ENCODE results near the gene MSH3.

Gene MSH3

DNA sequence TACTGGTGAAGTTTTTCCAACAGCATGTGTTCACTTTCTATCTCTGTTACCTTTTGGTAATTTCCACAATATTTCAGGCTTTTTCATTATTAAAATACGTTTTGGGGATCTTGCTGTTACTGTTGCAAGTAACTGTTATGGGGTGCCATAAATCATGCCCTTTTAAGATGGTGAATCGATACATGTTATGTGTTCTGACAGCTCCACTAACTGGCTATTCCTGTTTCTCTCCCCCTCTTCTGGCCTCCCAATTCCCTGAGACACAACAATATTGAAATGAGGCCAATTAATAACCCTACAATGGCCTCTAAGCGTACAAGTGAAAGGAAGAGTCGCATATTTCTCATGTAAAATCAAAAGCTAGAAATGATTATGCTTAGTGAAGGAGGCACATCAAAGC, 13.1 kb upstream of the MSH3 start:
- H3K79me2 ChIP-seq (ENCODE audit: low read length) = no peaks in the 10 kb centered on the region
- no peaks in the 10 kb centered on the region for H3K27me3 ChIP-seq (ENCODE audit: low read depth, low read length)
- no peak overlapping the region for H3K4me2 ChIP-seq (ENCODE audit: low read length)
- no peak overlapping the region for H3K27ac ChIP-seq (ENCODE audit: low read length)
- no peak overlapping the region for H2AFZ ChIP-seq (ENCODE audit: low read depth, low read length)
- H3K4me3 ChIP-seq (ENCODE audit: low read length) = no peak overlapping the region
- no peak overlapping the region for H3K9ac ChIP-seq (ENCODE audit: low read length)
- H4K20me1 ChIP-seq (ENCODE audit: insufficient read depth, low read length) = no peaks in the 10 kb centered on the region
- TF ChIP-seq EZH2phosphoT487 (IDR thresholded peaks at IDR 0.05; ENCODE audit: low read depth) = no peak
- TF ChIP-seq, protein P1, sequence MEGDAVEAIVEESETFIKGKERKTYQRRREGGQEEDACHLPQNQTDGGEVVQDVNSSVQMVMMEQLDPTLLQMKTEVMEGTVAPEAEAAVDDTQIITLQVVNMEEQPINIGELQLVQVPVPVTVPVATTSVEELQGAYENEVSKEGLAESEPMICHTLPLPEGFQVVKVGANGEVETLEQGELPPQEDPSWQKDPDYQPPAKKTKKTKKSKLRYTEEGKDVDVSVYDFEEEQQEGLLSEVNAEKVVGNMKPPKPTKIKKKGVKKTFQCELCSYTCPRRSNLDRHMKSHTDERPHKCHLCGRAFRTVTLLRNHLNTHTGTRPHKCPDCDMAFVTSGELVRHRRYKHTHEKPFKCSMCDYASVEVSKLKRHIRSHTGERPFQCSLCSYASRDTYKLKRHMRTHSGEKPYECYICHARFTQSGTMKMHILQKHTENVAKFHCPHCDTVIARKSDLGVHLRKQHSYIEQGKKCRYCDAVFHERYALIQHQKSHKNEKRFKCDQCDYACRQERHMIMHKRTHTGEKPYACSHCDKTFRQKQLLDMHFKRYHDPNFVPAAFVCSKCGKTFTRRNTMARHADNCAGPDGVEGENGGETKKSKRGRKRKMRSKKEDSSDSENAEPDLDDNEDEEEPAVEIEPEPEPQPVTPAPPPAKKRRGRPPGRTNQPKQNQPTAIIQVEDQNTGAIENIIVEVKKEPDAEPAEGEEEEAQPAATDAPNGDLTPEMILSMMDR (IDR thresholded peaks at IDR 0.05; ENCODE audit: low read depth, low read length) = no peak
- H3K36me3 ChIP-seq (replicated peaks; ENCODE audit: low read depth, low read length) = peaks cover 24% of the 10 kb centered on the region
- no peaks in the 10 kb centered on the region for H3K4me1 ChIP-seq (ENCODE audit: low read length)
- no peaks in the 10 kb centered on the region for H3K9me3 ChIP-seq (ENCODE audit: insufficient read depth, low read length)

DNA sequence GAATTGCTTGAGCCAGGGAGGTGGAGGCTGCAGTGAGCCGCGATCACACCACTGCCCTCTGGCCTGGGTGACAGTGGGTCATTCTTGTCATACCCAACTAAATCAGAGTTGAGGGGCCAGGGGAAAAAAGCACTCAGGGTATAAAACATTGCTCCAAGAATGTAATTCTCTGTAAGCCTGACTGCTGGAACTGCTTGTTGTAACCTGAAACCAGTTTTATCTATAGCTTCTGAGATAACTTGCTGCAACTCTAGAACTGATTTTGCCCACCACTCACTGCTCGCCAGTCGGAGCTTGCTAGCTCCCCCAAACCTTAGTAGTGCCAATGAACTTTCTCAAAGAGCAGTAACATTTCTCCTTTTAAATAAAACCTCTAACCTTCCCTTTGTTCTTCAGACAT, 9.6 kb upstream of the MSH3 start:
- H3K4me3 ChIP-seq (ENCODE audit: low read length) = no peak overlapping the region
- H3K79me2 ChIP-seq (ENCODE audit: low read length) = no peaks in the 10 kb centered on the region
- peaks cover 30% of the 10 kb centered on the region for H3K36me3 ChIP-seq (replicated peaks; ENCODE audit: low read depth, low read length)
- no peak for TF ChIP-seq EZH2phosphoT487 (IDR thresholded peaks at IDR 0.05; ENCODE audit: low read depth)
- TF ChIP-seq, protein P1 (IDR thresholded peaks at IDR 0.05; ENCODE audit: low read depth, low read length) = no peak
- H3K4me1 ChIP-seq (ENCODE audit: low read length) = no peaks in the 10 kb centered on the region
- no peak overlapping the region for H2AFZ ChIP-seq (ENCODE audit: low read depth, low read length)
- no peak overlapping the region for H3K27ac ChIP-seq (ENCODE audit: low read length)
- H3K9ac ChIP-seq (ENCODE audit: low read length) = no peak overlapping the region
- no peaks in the 10 kb centered on the region for H3K27me3 ChIP-seq (ENCODE audit: low read depth, low read length)
- H4K20me1 ChIP-seq (ENCODE audit: insufficient read depth, low read length) = no peaks in the 10 kb centered on the region
- no peak overlapping the region for H3K4me2 ChIP-seq (ENCODE audit: low read length)
- no peaks in the 10 kb centered on the region for H3K9me3 ChIP-seq (ENCODE audit: insufficient read depth, low read length)

GRCh38 chr5:80646926-80647325, 7.5 kb upstream of the MSH3 start:
- Histone ChIP-seq H3K9me3 (ENCODE audit: insufficient read depth, low read length) (no peaks in the 10 kb centered on the region), H3K27ac (ENCODE audit: low read length) (no peak overlapping the region), H3K4me1 (ENCODE audit: low read length) (no peaks in the 10 kb centered on the region), H3K9ac (ENCODE audit: low read length) (no peak overlapping the region), H3K4me2 (ENCODE audit: low read length) (no peak overlapping the region), H3K79me2 (ENCODE audit: low read length) (no peaks in the 10 kb centered on the region), H4K20me1 (ENCODE audit: insufficient read depth, low read length) (no peaks in the 10 kb centered on the region), H2AFZ (ENCODE audit: low read depth, low read length) (no peak overlapping the region), H3K27me3 (ENCODE audit: low read depth, low read length) (no peaks in the 10 kb centered on the region), H3K36me3 (replicated peaks; ENCODE audit: low read depth, low read length) (peaks cover 25% of the 10 kb centered on the region), H3K4me3 (ENCODE audit: low read length) (no peak overlapping the region)
- TF ChIP-seq, protein P1 (IDR thresholded peaks at IDR 0.05; ENCODE audit: low read depth, low read length) = no peak

- Histone ChIP-seq H3K4me3 (ENCODE audit: low read length) (peak overlapping the region; percentile 100), H4K20me1 (ENCODE audit: insufficient read depth, low read length) (peaks cover 4% of the 10 kb centered on the region; the same call in 1 of the 2 replicates), H3K79me2 (ENCODE audit: low read length) (peaks cover 32% of the 10 kb centered on the region), H3K27ac (ENCODE audit: low read length) (no peak overlapping the region), H3K27me3 (ENCODE audit: low read depth, low read length) (no peaks in the 10 kb centered on the region), H2AFZ (ENCODE audit: low read depth, low read length) (no peak overlapping the region), H3K9ac (ENCODE audit: low read length) (peak overlapping the region; percentile 95), H3K9me3 (ENCODE audit: insufficient read depth, low read length) (no peaks in the 10 kb centered on the region), H3K4me1 (ENCODE audit: low read length) (peaks cover 16% of the 10 kb centered on the region), H3K36me3 (replicated peaks; ENCODE audit: low read depth, low read length) (peaks cover 20% of the 10 kb centered on the region), H3K4me2 (ENCODE audit: low read length) (peak overlapping the region; percentile 91)
- TF ChIP-seq, protein P1 (IDR thresholded peaks at IDR 0.05; ENCODE audit: low read depth, low read length) = no peak
- TF ChIP-seq EZH2phosphoT487 (IDR thresholded peaks at IDR 0.05; ENCODE audit: low read depth) = no peak
Measured at GRCh38 chr5:80653502-80653901, 950 bp upstream of the MSH3 start.

Data from OCI-LY3 (cell line).